Tibial nerve (tissue), 3 donors: ENCODE measurements around the gene STAB1.

Experiments
- CTCF ChIP-seq, 5 experiments: fragments of 200-600 bp in 3 of 5; fragments of 450-650 bp in 2 of 5; sonication (generic) in 3 of 5; IDR thresholded peaks; one replicate each; pipeline ENCODE4 v1.5.1; 2016 to 2019; ENCODE audit warnings: antibody characterized with exemption in 5 of 5, mild to moderate bottlenecking in 3 of 5, moderate library complexity in 2 of 5
- POLR2A ChIP-seq, 2 donors: fragments of 450-650 bp; IDR thresholded peaks; one replicate each; pipeline ENCODE4 v1.6.1; 2017; ENCODE audit warnings: antibody characterized with exemption in 2 of 2, mild to moderate bottlenecking in 2 of 2, moderate library complexity in 2 of 2

GRCh38 chr3:52498137-52499054, 3.3 kb downstream of the STAB1 start:
- TF ChIP-seq CTCF (IDR thresholded peaks at IDR 0.05) (no peak), POLR2A (IDR thresholded peaks at IDR 0.05) (no peak)
